Adrenal gland (tissue), 12 donors: ENCODE data around the gene SLC23A3. TPM values are rescaled to one million over a fixed set of nuclear protein-coding genes. Genes with fewer than 3 reads are reported as not detected.

Experiments
- DNase-seq, 7 donors: peaks; one replicate each; pipeline ENCODE4 v3.0.0-alpha.2; 2019 to 2020
- H3K27ac ChIP-seq, 5 donors: fragments of 200-600 bp; sonication (generic) in 4 of 5; 1 replicate in 3 of 5; 2 replicates in 2 of 5; pipeline versions ENCODE4 v1.5.1 to v1.8.0; 2016 to 2020; ENCODE audit warnings: mild to moderate bottlenecking in 1 of 5
- H3K27me3 ChIP-seq: fragments of 200-600 bp; 2 replicates; pipeline ENCODE4 v1.8.0; 2021
- H3K36me3 ChIP-seq, 2 donors: fragments of 200-600 bp; replicated peaks in 1 of 2; 1 replicate in 1 of 2; 2 replicates in 1 of 2; pipeline versions ENCODE4 v1.5.1 to v1.8.0; 2018 to 2022
- H3K4me1 ChIP-seq, 2 donors: fragments of 200-600 bp; replicated peaks in 1 of 2; 1 replicate in 1 of 2; 2 replicates in 1 of 2; pipeline versions ENCODE4 v1.5.1 to v1.8.0; 2018 to 2021
- H3K4me3 ChIP-seq, 4 donors: fragments of 200-600 bp; sonication (generic) in 3 of 4; one replicate each; pipeline ENCODE4 v1.5.1; 2016 to 2018
- H3K9me3 ChIP-seq, 3 donors: fragments of 200-600 bp; sonication (generic) in 1 of 3; replicated peaks in 1 of 3; 1 replicate in 2 of 3; 2 replicates in 1 of 3; pipeline versions ENCODE4 v1.5.1 to v1.8.0; 2016 to 2021
- POLR2A ChIP-seq, 2 donors: fragments of 450-650 bp; IDR thresholded peaks; one replicate each; pipeline ENCODE4 v1.6.1; 2017; ENCODE audit warnings: antibody characterized with exemption in 2 of 2, mild to moderate bottlenecking in 2 of 2, moderate library complexity in 1 of 2
- WGBS, 4 donors: extraction: QIAGEN DNeasy Blood & Tissue Kit in 2 of 4; methylation state at CpG; one replicate each; pipeline versions ENCODE4 v1.1.5 to v1.1.7; 2013 to 2017; 5-methylcytosine and 5-hydroxymethylcytosine counted together
- intact Hi-C, 2 donors: fragments of 100-400 bp; cut with DNase I; formaldehyde crosslinking; loops; one replicate each; pipeline versions ENCODE4 v1.14.1 to v1.15.0; 2022 to 2023
- polyA plus RNA-seq, 3 donors: library from polyadenylated mRNA; stranded (reverse); fragments of 200-250 nt in 2 of 3; fragments of 350-450 nt in 1 of 3; fragmentation: Illumina TruSeq in 1 of 3; extraction: RNeasy Lipid Tissue Mini Kit (QIAGEN cat#74804) in 1 of 3; gene quantifications; one replicate each; pipeline ENCODE4 v1.2.3, GENCODE V29; 2013 to 2014
- total RNA-seq, 9 donors: library from RNA; depleted of rRNA in 4 of 9; stranded (reverse); fragments of >200 nt in 4 of 9; fragments of 120-200 nt in 1 of 9; fragmentation: NEBNext Ultra II Directional in 1 of 9; extraction: Animal tissue kit (Norgen Biotek cat#: 25700) in 1 of 9; gene quantifications; one replicate each; pipeline versions ENCODE4 v1.1.0 to v1.2.4, GENCODE V29; 2013 to 2023
- TF ChIP-seq, protein P1 (sequence below), 6 experiments: fragments of 450-650 bp in 4 of 6; fragments of 200-600 bp in 2 of 6; sonication (generic) in 1 of 6; IDR thresholded peaks; 1 replicate in 5 of 6; 2 replicates in 1 of 6; pipeline versions ENCODE4 v1.5.1 to v1.8.0; 2016 to 2021; ENCODE audit warnings: antibody characterized with exemption in 6 of 6, mild to moderate bottlenecking in 2 of 6, moderate library complexity in 1 of 6
- donor health status: healthy with polysubstance abuse.
- donor health status: Bipolar disorder and iron deficiency.
- donor health status: DM: yes; HTN: yes; CAD: no.
- donor health status: DM: no; HTN: no; CAD: no.
- donor health status: DM: no; HTN: no; CAD: no.
- donor health status: DM: yes; HTN: yes; CAD: no.

SLC23A3 gene
- total and polyA plus RNA-seq, 12 donors = 0.11 to 4.3 (median 0.84) TPM; not detected in 2

DNA sequence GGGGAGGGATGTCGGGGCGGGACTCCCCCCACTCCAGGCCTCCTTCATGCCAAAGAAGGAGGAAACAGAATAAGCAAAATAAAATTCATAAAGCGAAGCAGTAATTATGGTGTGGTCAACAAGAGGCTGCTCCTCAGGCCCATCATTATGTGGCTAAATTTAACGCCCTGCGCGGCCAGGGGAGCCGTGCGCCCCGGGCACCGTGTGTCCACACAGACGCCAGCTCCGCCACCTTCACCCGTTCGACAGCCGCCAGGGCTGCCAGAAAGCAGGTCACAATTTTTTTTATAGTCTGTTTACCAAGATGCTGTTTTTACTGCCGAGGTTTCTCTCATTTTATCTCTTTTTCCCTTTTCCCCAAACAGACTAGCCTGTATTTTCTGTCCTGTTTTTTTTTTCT is 40.2 kb downstream of the SLC23A3 start:
- no peaks in the 10 kb centered on the region for H3K9me3 ChIP-seq
- 88 to 97% (median 94%) methylated on average over 16 of the region's 16 CpGs for WGBS, 4 donors
- H3K27ac ChIP-seq = no peak overlapping the region
- intact Hi-C loops = no loop called here
- no peak for DNase-seq
- no peaks in the 10 kb centered on the region for H3K27me3 ChIP-seq
- peaks cover 12 to 41% of the 10 kb centered on the region in 2 donors for H3K4me1 ChIP-seq
- no peaks in the 10 kb centered on the region for H3K36me3 ChIP-seq
- TF ChIP-seq POLR2A (IDR thresholded peaks at IDR 0.05) = no peak
- TF ChIP-seq, protein P1, sequence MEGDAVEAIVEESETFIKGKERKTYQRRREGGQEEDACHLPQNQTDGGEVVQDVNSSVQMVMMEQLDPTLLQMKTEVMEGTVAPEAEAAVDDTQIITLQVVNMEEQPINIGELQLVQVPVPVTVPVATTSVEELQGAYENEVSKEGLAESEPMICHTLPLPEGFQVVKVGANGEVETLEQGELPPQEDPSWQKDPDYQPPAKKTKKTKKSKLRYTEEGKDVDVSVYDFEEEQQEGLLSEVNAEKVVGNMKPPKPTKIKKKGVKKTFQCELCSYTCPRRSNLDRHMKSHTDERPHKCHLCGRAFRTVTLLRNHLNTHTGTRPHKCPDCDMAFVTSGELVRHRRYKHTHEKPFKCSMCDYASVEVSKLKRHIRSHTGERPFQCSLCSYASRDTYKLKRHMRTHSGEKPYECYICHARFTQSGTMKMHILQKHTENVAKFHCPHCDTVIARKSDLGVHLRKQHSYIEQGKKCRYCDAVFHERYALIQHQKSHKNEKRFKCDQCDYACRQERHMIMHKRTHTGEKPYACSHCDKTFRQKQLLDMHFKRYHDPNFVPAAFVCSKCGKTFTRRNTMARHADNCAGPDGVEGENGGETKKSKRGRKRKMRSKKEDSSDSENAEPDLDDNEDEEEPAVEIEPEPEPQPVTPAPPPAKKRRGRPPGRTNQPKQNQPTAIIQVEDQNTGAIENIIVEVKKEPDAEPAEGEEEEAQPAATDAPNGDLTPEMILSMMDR (IDR thresholded peaks at IDR 0.05) = no peak
- no peak overlapping the region for H3K4me3 ChIP-seq

DNA sequence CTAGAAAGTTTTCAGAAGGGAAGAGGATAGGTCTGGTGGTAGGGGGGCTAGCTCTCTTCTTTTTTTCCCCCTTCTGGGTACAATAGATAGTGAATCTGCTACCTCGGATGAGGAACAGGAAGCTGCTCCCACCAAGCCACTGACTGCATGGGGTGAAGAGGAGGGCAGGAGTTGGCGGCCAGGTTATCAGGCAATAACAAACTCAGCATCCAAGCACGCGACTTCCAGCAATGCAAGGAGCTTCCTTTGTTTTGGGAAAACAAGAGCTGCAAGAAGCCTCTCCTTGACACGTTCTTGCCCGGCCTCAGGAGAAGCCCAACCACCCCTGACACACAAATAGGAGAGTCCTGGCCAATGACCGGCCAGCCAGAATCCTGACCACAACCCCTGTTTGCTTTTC is 41.4 kb downstream of the SLC23A3 start:
- no peaks in the 10 kb centered on the region for H3K36me3 ChIP-seq
- intact Hi-C loops = no loop called here
- DNase-seq = peak in 1 of 7 donors; percentile 11
- H3K4me3 ChIP-seq = no peak overlapping the region
- TF ChIP-seq, protein P1 (IDR thresholded peaks at IDR 0.05) = no peak
- no peak for TF ChIP-seq POLR2A (IDR thresholded peaks at IDR 0.05)
- no peak overlapping the region for H3K27ac ChIP-seq
- peaks cover 15 to 43% of the 10 kb centered on the region in 2 donors for H3K4me1 ChIP-seq
- H3K9me3 ChIP-seq = no peaks in the 10 kb centered on the region
- 60 to 71% (median 67%) methylated on average over 7 of the region's 7 CpGs for WGBS, 4 donors
- no peaks in the 10 kb centered on the region for H3K27me3 ChIP-seq

DNA sequence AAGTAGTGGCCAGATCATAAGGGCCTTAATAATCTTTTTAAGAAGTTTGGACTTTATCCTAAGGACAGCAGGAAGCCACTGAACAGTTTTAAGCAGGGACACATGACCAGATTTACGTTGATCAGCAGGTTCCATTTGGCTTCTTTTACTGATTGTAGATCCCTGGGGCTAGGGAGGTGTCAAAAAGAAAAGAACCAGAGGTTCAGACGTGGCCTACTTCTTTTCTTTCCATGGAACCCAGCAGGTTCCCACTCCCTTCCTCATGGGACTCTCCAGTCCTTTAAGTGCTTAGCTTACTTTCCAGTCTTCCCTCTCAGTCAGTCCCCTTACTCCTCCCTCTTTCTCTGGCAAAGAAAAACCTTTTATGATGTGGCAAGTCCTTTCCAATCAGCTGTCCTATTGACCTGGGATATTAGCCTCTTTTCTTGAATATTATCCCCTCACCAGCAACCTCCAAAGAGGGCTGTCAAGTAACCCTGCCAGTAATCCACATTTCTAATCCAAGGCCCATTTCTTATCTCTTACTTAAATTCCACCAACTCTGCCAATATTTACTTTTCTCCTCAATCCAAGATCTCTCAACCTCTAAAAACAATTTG is 42.7 kb downstream of the SLC23A3 start:
- peaks cover 15 to 38% of the 10 kb centered on the region in 2 donors for H3K4me1 ChIP-seq
- no peak for DNase-seq
- intact Hi-C loops = no loop called here
- peak overlapping the region in 3 of 5 donors; percentile 73 to 93 (median 91) for H3K27ac ChIP-seq
- H3K36me3 ChIP-seq = no peaks in the 10 kb centered on the region
- no peaks in the 10 kb centered on the region for H3K9me3 ChIP-seq
- no peaks in the 10 kb centered on the region for H3K27me3 ChIP-seq
- TF ChIP-seq, protein P1 (IDR thresholded peaks at IDR 0.05) = no peak
- TF ChIP-seq POLR2A (IDR thresholded peaks at IDR 0.05) = no peak
- 61 to 75% (median 66%) methylated on average over 2 of the region's 2 CpGs for WGBS, 4 donors
- no peak overlapping the region for H3K4me3 ChIP-seq

DNA sequence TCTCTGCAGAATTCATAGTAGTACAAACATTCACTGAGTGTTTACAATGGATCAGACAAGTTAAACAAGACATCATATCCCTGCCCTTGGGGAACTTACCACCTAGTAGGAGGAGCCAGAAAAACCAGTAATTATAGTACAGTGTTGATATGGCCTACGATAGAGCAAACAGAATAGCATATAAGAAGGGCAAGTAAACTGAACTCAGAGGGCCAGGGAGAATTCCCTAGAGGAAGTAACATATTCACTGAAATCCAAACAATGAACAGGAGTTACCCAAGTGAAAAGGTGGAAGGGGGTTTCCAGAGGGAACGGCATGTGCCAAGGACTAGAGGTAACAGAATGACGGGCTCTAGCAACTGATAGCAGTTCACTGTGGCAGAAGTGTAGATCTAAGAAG is 43.3 kb downstream of the SLC23A3 start:
- Histone ChIP-seq H3K36me3 (no peaks in the 10 kb centered on the region), H3K27ac (peak overlapping the region in 3 of 5 donors; percentile 73 to 93 (median 91)), H3K27me3 (no peaks in the 10 kb centered on the region), H3K9me3 (no peaks in the 10 kb centered on the region), H3K4me1 (peaks cover 15 to 38% of the 10 kb centered on the region in 2 donors), H3K4me3 (no peak overlapping the region)
- WGBS, 4 donors = 82 to 89% (median 86%) methylated on average over 3 of the region's 3 CpGs
- intact Hi-C loops = no loop called here
- TF ChIP-seq, protein P1 (IDR thresholded peaks at IDR 0.05) = no peak
- no peak for TF ChIP-seq POLR2A (IDR thresholded peaks at IDR 0.05)
- DNase-seq = no peak
